ENCODE measurements around the gene TTLL4.

- no peak for TF ChIP-seq POLR2A (IDR thresholded peaks at IDR 0.05)
- no peak for TF ChIP-seq CTCF (IDR thresholded peaks at IDR 0.05)
Measured at GRCh38 chr2:218722876-218723785, 12.5 kb downstream of the TTLL4 start.

All from body of pancreas (tissue), 4 donors.